ENCODE results near the gene EPS15.

- TF ChIP-seq EZH2 (IDR thresholded peaks at IDR 0.05; ENCODE audit: insufficient read depth, poor library complexity, severe bottlenecking), result no peak
- TF ChIP-seq EZH2phosphoT487 (IDR thresholded peaks at IDR 0.05; ENCODE audit: insufficient read depth, low read depth), result no peak
These were observed 196.5 kb downstream of the EPS15 start for GRCh38 chr1:51322417-51323101.

Measured in GM23248 (cell line).